Activated CD4-positive, alpha-beta T cell treated with anti-CD3 and anti-CD28 coated beads for 24 hours (primary cell): ENCODE data around the gene DUSP14.

Source experiments
- DNase-seq, 2 donors: peaks; one replicate each; pipeline ENCODE4 v3.0.0-alpha.2; 2020; ENCODE audit warnings: low read depth in 2 of 2

DUSP14 gene

DNA sequence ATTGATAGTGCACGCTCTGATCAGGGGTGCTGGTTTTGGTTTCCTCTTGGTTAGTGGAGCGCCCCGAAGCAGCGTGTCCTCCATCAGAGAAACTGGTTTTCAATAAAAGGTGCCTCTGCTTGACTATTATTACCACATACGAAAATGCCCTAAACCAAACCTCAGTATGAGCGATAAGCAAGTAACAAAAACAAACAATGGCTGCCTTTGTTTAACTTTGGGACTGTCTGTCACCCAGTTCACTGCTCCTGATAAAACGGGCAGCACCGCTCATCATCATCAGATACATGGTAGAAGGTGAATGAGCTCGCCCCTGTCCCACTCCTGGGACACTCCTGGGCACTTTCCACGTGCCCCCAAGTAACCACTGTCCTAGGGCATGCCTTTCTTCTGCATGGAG, 24.0 kb downstream of the DUSP14 start:
- DNase-seq, result no peak

DNA sequence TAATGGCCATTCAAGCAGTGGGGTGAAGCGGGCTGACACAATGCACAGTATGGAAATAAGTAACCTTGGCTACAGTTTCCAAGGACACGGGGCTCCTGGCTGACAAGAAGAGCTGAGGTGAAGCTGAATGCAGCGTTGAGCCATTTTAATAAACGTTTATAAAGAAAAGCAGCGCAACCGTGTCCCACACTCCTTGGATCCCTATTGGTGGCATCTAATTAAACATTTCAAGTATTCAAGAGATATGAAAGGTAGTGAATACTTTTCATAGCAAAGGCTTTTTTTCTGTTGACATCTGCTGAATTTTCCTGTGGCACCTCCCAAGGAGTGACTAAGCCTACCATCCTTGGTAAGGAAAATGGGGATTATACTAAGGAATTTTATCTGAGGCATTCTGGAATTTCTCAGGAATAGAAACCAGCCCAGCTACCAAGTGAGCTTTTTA, 26.5 kb downstream of the DUSP14 start:
- DNase-seq, result no peak

DNA sequence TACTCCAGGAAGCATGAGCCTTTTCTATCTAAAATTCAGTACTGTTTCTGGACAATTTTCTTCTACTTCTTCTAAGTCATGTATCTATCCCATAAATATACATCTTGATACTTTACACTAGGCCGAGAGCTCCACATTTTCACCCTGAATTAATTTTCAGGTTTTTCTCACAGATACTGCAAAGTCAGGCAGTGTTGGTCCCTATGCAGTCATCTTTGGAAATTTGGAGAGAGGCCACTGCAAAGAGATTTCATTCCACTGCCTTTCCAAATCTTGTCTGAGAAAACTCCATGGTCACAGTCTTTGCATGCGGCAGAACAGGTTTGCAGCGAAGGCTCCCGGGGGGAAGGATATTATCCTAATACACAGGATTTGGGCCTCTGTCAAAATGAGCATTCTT, 28.2 kb downstream of the DUSP14 start:
- no peak for DNase-seq

DNA sequence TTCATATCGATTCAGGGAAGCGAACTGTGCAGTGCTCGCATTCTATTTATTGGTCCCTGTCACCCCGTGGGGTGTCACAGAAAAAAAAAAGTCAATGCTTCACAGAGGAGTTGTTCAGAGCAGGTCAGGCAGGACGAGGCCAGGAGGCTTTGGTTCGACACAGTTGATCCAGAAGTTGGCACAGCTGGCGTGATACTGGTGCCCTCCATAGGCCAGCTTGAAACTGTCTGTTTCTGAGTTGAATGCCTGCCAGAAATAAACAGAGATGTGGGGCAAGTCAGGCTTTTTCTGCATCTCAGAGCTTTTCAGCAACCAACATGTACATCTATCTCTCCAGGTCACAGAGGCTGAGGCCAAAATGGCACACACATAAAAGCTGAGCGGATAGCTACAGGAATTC, 29.1 kb downstream of the DUSP14 start:
- no peak for DNase-seq

DNA sequence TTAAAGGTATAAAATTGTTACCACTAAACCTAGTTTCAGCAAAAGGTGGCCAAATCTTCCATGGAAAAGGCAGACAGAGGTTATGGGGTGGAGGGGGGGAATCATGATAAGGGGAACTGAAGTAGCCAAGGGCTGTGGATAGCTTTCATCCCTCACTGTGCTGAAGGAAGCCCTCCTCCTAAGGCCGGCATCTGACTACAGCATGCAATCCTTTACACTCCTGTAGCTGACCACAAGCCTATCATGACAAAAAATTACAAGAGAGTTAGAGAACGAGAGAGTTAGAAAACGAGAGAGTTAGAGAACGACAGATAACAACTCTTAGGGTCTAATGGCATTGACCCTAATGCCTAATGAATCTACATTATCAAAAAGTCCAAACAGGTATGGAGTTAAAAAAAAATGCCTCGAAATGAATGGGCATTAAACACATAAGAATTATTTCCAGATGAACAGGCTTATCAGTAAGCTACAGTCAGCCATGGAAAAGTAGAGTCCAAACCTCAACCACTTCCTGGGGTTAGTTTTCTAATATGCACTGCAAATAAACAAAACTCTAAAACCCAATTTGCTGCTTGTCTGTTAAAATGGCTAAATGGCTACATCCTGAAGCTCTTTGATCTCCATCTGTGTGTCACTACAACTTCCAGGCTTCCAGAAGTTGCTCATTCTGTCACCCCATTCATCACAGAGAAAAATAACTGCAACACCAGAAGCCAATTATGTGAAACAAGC, 29.7 kb downstream of the DUSP14 start:
- no peak for DNase-seq

DNA sequence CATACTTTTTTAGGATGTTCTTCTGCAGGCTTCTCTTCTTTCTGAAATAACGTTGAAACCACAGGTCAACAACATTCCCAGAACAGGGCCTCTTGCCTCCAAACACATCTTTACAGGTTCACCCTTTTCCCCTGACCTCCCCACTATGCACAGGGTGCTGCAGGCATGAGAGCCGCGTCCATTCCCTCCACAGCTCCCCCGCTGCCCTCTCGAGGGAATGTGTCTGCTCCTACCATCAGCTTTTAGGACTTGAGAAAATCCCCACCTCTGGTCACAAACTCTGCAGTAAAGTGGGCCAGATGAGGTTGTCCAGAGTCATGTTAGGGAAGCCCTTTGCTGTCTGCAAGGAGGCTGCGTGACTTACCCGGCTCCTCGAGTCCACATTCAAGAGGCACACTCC, 30.5 kb downstream of the DUSP14 start:
- no peak for DNase-seq

DNA sequence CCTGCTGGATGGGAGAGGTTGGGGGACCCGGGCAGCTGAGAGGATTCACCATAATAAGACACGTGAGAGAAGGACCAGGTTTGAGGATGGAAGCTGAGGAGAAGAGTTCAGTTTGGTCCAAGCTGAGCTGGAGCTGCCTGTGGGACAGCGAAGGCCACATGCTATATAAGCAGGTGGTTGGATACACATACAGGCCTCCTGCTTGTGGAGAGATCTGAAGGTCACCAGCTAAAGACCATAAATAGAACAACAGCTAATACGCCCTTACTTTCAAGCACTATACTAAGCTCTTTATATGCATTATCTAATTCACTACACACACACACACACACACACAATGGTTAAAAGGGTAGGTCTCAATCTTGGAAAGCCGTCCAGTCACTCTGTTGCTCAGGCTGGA, 32.1 kb downstream of the DUSP14 start:
- DNase-seq, result no peak

DNA sequence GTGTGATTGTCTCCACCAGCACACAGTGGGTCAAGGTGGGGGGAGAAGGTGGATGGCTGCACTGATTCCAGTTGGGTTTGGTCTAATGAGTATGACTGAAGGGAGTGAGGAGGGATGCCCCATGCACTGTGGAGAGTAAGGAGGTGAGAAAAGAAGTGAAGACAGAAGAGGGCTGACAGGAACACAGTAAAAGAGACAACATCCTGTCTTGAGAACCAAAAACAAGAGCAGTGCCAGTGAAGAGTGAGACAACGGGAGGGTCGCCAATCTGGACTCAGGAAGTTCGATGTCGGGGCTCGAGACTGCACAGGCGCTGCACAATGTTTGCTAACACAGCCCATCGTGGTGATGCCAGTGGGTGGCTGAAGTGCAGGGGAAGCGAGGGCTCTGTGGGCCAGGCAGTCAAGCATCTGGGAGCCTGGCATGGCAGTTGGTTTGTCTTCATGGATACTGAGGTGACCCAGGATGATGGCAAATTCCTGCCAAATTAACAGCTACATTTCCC, 34.1 kb downstream of the DUSP14 start:
- no peak for DNase-seq

DNA sequence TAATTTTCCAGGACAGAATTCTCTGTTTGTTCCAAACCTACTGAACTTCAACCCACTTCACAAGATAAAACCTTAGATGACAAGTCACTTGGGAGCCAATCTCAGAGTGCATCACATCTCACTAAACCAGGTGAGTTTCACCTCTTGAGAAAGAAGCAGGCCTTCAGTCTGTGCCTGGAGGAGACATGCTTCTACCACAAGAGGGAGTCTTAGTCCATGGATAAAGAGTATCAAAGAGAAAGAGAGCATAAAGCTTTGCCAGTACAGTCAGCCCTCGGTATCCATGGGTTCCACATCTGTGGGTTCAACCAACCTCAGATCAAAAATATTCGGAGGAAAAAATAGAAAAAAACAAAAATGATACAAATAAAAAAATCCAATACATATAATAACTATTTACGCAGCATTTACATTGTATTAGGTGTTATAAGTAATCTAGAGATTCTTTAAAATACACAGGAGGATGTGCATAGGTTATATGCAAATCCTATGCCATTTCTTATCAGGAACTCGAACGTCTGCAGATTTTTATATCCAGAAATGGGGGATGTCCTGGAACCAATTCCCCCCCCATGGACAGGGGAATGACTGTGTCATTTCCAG, 37.7 kb downstream of the DUSP14 start:
- DNase-seq, result no peak

DNA sequence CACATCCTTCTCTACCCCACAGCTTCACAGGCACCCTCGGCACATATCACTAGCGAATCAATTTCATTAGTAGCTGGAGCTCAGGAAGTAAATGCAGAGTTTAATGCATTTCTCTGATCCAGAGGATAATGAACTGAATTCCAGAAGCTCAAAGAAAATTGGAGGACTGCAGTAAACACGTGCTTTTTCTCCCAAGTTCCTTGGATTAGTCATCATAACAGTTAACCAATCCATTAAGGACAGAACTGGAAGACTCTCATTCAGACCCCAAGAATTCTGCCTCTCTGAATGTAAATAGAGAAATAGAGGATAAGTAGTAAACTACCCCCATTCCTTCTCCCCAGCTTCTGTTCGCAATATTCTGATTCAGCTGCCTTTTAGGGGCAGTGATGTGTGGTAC, 40.7 kb downstream of the DUSP14 start:
- DNase-seq, result no peak

DNA sequence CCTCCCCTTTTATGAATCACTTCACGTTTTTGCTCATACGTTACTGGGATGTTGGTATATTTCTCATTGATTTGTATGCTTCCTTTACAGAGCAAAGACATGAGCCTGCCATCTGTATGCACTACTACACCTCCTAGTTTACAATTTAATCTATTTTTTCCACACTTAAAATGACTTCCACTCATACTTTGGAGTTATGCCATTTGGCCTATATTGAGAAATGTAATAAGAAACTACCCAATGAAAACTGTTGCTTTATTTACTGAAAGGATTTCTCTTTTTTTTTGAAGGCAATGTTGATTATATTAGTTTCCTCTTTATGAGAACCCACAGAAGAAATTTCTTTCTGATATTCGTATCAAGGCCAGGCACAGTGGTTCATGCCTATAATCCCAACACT, 43.1 kb downstream of the DUSP14 start:
- DNase-seq, result no peak

DNA sequence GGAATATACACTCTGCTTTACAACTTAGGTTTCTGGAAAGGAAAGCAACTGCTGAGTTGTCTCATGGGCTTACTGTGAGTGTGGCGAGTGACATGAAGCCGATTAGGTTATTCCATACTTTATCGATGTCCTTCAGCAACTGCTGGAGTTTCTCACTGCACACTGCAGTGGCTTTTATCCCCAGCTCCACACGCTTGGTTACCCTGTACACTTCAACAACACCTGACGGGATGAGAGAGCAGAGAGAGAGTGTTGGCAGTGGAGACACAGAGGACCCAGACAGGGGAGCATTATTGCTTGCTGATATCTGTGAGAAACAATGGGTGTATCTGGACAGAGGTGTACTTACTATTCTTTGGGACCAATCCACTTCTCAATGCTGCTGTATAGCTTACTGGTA, 46.2 kb downstream of the DUSP14 start:
- DNase-seq, result no peak

DNA sequence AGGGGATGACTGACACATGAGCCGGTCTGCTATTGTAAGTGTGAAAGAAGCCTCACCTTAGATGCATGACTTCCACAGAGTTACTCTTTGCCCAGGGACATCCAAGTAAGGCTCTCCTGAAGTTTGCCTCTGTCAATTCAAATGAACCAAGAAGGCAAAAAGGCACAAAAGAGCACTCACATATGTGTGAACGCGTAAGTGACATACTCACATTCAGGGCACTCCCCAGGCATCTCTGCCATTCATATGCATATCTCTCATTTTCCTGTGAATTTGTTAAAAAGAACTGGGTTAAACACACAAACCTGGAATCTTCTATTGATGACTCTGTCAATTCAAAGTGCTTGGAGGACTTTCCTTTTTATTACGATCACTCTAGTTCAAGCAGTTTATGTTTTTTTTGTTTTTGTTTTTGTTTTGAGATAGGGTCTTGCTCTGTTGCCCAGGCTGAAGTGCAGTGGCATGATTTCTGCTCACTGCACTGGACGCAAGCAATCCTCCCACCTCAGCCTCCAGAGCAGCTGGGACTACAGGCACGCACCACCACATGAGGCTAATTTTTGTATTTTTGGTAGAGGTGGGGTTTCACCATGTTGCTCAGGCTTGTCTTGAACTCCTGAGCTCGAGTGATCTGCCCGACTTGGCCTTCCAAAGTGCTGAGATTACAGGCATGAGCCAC, 49.4 kb downstream of the DUSP14 start:
- no peak for DNase-seq

DNA sequence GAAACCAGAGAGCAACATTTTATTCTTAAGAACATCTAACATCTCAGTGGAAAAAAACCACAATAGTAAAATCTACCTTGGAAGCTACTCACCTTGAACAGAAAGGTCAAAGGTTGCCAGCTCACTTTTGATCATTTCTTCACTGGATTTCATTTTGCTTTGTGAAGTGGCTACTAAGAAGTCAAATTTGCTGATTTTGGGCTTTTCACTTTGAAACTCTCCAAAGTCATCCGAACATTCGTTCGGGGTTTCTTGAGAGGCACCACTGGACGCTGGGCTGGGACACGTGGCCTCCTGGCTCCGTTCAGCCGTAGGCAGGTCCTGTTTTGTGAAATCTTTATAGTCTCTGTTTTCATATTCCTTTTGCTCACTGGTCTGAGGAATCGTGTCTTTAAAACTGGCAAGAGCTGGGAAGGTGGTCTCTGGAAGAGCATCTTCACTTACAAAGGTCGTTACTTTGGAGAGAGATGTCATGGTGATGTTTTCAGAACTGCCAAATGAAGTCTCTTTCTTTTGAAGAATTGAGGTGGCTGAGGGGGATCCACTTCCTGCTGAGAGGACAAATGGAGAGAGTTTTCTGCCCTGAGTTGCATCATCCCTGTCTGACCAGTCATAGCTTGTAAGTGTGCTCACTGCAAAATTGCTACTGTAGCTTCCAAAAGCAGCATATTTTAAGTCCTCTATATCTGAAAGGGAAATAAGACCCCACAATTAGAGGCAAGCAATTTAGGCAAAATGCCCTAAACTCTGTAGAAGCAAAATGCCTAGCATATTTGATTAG, 52.4 kb downstream of the DUSP14 start:
- no peak for DNase-seq

DNA sequence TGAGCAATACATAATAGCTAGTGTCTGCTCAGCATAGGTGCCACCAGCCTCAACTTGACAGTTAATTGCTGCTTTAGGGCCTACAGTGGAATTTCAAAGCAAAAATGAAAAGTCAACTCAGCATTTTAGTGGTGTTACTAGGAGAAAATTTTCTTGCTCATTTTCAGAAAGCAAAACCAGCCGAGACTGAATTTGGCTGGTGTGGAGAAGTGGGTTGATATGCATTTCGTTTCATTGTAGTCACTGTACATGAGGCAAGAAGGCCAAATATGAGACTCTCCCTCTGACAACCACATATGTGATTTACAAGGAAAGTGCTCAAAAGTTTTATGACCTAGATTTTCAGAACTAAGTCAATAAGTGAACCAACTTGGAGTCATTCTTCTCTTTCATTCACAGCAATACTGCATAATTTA, 54.0 kb downstream of the DUSP14 start:
- no peak for DNase-seq

DNA sequence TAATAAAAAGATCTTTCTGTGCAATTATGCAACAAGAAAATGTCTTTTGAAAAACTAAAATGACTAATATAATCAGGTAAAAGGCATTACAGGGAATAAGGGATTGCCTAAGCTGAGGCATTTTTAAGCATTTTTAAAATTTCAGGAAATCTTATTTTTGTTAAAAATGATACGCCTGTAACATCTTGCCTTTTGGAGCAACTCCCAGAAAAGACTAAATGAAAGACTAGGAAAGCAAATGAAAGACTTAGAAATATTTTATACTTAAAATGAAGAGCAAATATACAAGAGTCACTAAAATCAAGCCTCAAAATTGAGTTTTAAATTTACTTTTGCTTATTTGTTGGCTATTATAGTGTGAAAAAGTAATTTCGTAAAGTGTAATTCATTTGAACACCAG, 55.8 kb downstream of the DUSP14 start:
- no peak for DNase-seq

DNA sequence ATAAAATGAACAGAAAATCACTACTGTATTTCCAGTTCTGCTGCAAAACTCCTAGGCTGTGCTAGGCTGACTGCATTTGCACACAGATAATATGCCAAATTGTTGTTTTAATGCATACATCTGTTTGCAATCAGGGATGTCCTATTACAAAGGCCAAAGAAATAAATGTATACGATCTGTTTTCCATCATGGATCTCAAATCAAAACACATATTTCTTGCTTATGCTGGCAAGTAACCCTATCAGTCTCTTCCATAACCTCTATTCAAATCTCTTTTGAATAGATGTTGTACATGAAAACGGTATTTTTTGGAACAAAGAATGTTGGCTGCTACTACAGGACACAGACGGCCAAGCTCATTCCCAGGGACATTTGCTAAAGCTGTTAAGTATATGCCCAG, 56.6 kb downstream of the DUSP14 start:
- no peak for DNase-seq

DNA sequence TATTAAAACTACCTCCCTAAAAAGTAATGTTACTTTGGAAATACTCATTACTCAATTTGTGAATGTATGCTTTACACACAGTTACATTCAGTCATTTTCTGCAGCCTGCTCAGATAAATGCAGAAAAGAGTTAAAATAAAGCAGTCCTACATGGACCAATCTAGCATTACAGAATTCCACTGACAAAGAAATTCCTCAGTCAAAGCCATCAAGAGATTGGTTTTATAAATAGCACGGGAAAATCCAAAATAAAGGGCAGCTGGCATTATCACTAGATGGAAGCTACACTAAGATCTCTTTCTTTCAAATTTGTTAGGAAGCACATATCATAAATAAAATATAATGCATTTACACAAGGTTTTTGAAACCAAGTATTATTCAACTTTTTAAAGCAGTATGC, 58.3 kb downstream of the DUSP14 start:
- DNase-seq, result no peak

DNA sequence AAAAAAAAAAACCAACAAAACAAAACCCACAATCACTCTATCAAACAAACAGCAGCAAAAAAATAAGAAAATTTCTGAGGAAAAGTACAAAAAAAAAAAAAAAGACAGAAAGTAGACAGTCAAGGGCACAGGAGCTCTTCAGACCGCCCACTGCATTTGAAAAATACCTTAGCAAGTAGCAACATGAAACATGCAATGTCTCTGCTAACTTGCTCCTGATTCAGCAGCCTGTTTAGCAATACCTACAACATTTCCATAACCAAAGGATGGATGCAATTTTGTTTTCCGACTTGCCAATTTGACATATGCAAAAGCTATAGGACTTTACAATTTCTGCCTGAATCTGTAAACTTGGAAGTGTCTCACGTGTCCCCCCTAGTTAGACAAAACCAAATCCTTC, 62.1 kb downstream of the DUSP14 start:
- no peak for DNase-seq

DNA sequence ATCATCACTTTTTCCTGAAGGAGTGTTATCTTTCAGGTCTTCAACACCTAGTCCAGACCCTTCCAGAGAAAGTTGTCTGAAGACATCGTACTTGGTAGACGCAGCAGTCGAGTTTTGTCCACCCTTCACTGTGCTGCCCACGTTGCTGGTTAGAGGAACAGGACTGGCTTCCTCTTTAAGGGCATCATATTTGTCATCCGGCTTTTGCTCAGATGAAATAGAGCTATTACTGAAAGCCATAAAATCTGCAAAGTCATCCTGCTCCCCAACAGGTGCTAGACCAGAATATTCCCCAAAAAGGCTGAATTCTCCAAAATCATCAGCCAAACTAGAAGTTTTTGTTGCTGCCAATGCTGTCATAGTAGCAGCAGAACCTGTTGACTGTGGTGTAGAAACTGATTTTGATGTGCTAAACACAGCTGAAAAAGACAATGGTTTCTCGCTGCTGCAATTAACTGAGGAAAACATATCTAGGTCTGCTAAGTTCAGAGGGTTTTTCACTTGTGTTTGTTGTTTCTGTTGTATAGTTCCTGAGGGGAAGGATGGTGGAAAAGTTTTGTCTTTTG, 63.8 kb downstream of the DUSP14 start:
- no peak for DNase-seq

DNA sequence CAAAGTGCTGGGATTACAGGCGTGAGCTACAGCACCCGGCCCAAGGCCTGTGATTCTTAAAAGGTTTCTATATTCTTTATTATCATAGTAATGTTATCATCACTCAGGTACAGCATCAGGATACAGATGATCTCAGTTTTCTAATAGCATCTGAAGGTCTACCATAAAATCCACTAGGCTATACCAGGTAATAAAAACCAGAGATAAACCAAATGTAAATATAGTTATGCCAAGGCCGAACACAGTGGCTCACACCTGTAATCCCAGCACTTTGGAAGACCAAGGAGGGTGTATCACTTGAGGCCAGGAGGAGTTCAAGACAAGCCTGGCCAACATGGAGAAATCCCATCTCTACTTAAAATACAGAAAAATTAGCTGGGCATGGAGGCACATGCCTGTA, 65.7 kb downstream of the DUSP14 start:
- no peak for DNase-seq

DNA sequence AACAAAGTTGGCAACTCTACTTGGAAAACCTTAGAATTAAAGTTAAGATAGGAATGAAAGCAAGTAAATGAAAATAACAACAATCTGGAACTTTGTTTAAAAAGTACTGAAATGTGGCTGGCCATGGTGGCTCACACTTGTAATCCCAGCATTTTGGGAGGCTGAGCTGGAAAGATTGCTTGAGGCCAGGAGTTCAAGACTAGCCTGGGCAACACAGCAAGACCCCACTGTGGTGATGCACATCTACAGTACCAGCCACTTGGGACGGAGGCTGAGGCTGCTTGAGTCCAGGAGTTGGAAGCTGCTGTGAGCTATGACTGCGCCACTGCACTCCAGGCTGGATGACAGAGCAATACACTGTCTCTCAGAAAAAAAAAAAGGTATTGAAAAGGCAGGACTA, 67.8 kb downstream of the DUSP14 start:
- no peak for DNase-seq
